LNCaP clone FGC (cell line): ENCODE measurements around the gene CLEC7A.

Source experiments
- DNase-seq: peaks from one replicate; pipeline ENCODE4 v3.0.0-alpha.2; 2011; ENCODE audit warnings: low read depth
- H3K4me3 ChIP-seq: 2 replicates; pipeline ENCODE4 v1.5.1; 2011; ENCODE audit warnings: mild to moderate bottlenecking, low read depth, low read length, control low read depth
- TF ChIP-seq, protein P1 (sequence below): IDR thresholded peaks from 2 replicates; pipeline ENCODE4 v1.5.1; 2012; ENCODE audit warnings: mild to moderate bottlenecking; ENCODE audit not compliant: control insufficient read depth, insufficient read depth; ENCODE audit errors: extremely low read depth

CLEC7A gene

DNA sequence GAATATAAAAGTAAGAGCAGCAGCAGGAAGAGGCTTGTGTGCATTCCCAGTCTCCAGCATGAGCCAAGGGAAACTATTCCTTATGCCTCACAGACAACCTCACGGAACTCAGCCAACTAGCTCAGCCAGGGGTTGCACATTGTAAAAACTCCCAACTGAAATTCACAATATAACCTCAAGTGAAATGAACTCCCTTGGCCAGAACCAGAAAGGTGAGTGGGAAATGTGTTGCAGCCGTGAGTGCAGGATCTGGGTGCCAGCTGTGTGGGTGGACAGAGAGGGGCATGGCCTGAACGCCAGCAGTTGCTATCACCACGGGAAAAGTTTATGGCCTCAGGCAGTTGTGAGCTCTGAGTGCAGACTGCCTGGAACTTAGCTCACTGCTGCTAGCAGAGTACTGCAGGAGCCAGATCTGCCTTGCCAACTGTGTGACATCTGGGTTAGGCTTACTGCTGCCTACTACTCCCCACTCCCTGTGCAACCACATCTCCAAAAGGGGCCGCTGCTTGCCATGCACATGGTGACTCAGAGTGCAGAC is 28.9 kb downstream of the CLEC7A start:
- TF ChIP-seq, protein P1, sequence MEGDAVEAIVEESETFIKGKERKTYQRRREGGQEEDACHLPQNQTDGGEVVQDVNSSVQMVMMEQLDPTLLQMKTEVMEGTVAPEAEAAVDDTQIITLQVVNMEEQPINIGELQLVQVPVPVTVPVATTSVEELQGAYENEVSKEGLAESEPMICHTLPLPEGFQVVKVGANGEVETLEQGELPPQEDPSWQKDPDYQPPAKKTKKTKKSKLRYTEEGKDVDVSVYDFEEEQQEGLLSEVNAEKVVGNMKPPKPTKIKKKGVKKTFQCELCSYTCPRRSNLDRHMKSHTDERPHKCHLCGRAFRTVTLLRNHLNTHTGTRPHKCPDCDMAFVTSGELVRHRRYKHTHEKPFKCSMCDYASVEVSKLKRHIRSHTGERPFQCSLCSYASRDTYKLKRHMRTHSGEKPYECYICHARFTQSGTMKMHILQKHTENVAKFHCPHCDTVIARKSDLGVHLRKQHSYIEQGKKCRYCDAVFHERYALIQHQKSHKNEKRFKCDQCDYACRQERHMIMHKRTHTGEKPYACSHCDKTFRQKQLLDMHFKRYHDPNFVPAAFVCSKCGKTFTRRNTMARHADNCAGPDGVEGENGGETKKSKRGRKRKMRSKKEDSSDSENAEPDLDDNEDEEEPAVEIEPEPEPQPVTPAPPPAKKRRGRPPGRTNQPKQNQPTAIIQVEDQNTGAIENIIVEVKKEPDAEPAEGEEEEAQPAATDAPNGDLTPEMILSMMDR: no peak
- DNase-seq: peak; percentile 56
- no peak overlapping the region for H3K4me3 ChIP-seq

DNA sequence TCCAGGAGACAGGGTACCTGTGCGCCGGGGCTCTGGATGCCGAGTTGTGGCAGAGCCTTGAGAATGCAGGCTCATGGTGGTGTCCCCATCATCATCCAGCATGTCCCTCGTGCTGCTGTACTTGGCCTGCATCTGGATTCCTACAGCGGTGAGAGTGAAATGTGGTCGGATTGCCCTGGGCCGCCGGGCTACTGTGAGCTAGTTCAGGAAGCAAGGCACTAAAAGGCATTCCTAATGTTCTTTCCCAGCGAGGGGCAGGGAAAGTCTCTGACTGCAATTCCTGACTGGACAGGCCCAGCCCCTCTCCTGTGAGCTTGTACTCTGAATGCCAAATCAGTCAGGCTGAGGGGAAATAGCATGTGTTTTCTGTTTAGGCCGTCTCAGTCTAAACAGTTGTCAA is 31.2 kb downstream of the CLEC7A start, which contains the start of gene CLEC1A:
Gene CLEC1A (minus strand): TSS at position 195 of the 400 bp plus-strand sequence. CDS start 63 bp downstream, at position 132.
- TF ChIP-seq, protein P1: no peak
- DNase-seq: no peak
- no peak within 1 kb of the TSS for H3K4me3 ChIP-seq

DNA sequence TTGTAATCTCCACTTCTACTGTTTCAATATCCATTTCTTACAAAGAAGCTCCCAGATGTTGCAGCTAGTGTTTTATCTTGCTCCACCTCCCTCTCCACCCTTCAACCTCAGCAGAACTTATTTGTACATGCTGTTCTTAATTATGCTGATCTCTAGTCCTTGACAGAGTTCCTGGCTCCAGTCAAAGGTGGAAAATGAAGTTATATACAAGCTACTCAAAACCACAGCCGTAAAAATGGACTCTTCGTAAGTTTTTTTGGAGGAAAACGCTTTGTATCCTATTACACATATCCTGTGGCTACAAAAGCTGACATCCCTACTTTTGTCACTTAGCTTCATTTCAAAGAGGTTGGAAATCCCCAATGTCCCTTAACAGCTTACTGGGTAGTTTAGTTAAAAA is 32.5 kb downstream of the CLEC7A start:
- TF ChIP-seq, protein P1: no peak
- no peak overlapping the region for H3K4me3 ChIP-seq
- no peak for DNase-seq

DNA sequence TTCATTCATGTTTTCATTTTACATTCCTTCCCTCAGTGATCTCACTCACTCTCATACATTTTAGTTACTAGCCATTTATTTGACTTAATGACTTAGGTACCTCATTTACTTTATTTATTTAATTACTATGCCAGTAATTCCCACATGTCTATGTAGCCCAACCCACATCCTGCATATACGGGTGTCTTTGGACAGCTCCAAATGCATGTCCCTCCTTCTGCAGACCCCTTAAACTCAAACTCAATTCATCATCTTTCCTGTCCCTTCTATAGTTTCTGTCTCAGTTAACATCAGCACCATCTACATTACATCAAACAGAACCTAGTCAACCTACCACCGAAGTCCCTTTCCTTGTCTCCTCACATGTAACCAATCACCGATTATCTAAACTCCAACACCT is 34.0 kb downstream of the CLEC7A start:
- DNase-seq: no peak
- no peak overlapping the region for H3K4me3 ChIP-seq
- TF ChIP-seq, protein P1: no peak

DNA sequence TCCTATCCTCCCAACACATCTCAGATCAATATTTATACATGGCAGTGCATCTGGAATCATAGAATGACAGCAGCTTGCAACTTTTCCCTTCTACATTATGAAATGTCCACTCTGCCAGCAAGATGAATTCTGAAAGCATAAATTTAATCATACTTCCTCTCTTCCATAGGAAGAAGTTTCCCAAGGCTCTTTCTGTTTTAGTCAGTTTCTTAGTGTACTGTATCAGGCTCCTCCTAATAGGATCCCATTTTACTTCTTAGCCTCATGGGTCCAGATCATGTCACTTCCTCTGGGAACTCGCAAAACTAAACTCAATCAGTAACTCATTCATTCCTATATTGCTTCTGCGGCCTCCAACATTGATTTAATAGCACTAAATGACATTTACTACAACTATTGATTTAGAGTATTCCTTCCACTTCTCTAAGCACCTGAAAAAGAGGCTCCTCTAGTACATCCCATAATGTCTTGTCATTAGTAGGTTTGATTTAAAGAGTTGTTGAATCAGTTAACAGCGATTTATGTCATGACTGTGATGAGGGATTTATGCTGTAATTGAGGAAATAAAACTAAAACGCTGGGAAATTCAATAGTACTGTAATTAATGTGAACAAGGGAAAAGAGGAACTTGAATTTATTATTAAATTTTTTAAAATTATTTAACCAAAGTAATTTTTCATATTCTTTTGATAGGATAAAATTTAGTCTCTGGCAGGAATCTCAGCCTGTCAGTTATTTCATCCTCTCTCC is 35.2 kb downstream of the CLEC7A start:
- no peak overlapping the region for H3K4me3 ChIP-seq
- DNase-seq: no peak
- TF ChIP-seq, protein P1: no peak

DNA sequence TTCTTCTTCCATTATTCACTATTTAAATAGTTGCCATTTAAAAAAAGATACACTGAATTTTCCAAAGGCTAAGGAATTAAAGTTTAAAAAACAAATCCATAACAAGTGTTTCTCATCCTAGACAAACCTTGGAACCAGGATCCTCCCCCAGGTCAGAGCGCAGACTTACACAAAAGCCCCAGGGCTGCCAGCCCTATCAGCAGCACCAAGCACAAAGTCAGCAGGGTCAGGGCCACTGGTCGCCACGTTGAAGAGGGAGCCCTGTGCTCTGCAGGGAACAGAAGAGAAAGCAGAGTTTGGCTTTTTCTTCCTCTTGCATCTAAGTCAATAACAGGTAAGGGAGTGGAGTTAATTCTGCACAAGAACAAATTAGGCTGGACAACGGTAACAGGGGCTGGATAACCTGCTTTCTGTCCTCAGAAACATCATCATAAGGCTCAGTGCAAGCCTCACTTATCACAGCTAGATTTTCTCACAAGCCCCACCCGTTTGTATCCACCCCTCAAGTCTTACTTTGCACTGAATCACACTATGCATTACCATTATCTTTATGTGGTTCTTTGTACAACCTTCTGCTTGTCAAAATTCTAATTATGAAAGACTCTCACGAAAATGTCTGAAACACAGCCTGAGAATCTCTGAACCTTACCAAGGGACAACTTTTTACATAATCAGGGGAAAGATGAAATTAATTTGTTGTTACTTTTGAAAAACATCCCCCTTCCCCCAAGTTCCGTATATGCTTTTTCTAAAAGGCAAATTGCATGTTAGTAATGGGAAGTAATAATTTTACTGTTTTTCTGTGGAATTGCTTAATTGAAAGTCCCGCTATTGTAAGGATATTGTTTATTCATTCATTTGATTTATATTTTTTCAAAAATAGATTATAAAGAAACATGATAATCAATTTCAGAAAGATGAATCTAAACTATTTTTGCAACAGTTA is 40.8 kb downstream of the CLEC7A start:
- TF ChIP-seq, protein P1: no peak
- no peak overlapping the region for H3K4me3 ChIP-seq
- DNase-seq: no peak
